OCI-LY3 (cell line): ENCODE measurements around the gene NOPCHAP1.

Experiments used
- CTCF ChIP-seq: fragments of 200-600, 300-600 bp; sonication (generic); IDR thresholded peaks from 2 replicates; pipeline ENCODE4 v1.5.1; 2014; ENCODE audit warnings: antibody characterized with exemption, low read length, low read depth
- EZH2phosphoT487 ChIP-seq: fragments of 200-600 bp; shearing (Covaris generic); IDR thresholded peaks from 2 replicates; pipeline ENCODE4 v1.6.1; 2018; ENCODE audit warnings: antibody characterized with exemption, mixed run types, low read depth

DNA sequence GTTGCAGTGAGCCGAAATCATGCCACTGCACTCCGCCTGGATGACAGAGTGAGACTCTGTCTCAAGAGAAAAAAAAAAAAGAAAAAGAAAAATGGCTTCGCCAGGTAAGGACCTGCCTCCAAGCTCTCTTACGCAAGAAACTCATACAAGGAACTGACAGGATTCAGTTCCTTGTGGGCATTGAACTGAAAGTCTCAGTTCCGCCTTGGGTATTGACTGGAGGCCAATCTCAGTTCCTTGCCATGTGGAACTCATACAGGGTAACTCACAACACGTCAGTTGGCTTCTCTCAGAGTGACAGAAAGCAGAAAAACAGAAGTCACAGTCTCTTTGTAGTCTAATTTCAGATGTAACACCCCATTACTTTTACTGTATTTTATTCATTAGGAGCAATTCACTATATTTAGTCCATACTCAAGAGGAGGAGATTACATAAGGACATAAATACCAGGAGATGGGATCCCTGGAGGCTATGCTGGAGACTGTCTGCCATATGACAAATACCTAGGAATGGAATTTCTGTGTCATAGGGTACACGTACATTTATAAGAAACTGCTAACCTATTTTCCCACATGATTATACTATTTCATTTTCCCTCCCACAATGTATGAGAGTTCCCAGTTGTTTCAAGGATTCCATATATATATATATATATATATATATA lies 11.4 kb upstream of the NOPCHAP1 start:
- TF ChIP-seq CTCF (no peak), EZH2phosphoT487 (0 out of 2 replicates have a peak, but pooled peaks have one; percentile 40)
